GM12878 (cell line): ENCODE data around the gene UBE2L6. TPM values are rescaled to one million over a fixed set of nuclear protein-coding genes. Genes with fewer than 3 reads are reported as not detected.

ENCODE experiments used
- CBX3 ChIP-seq: fragments of 200-600 bp; sonication (generic); IDR thresholded peaks from 2 replicates; pipeline ENCODE4 v1.6.1; 2016; ENCODE audit warnings: low read depth, borderline replicate concordance
- ESRRA ChIP-seq: IDR thresholded peaks from 2 replicates; pipeline ENCODE4 v1.6.1; 2012; ENCODE audit warnings: mild to moderate bottlenecking, low read length, improper control_type of control experiment
- HDGF ChIP-seq: fragments of 450-650 bp; IDR thresholded peaks from 2 replicates; pipeline ENCODE4 v1.6.1; 2016; ENCODE audit warnings: antibody characterized with exemption
- POLR2A ChIP-seq: IDR thresholded peaks from 2 replicates; pipeline ENCODE4 v1.6.1; 2011; ENCODE audit warnings: low read depth, mild to moderate bottlenecking, low read length
- TCF7 ChIP-seq: IDR thresholded peaks from 2 replicates; pipeline ENCODE4 v1.6.1; 2014; ENCODE audit warnings: antibody characterized with exemption, borderline replicate concordance
- polyA plus RNA-seq, 11 experiments: library from polyadenylated mRNA; depleted of rRNA in 4 of 11; unstranded in 6 of 11; stranded (reverse) in 5 of 11; fragments of >200 nt; fragmentation: Nextera tagmentation in 4 of 11; fragmentation: Illumina TruSeq in 1 of 11; extraction: Ambion mirVana in 4 of 11; extraction: Trizol in 1 of 11; gene quantifications; 1 replicate in 1 of 11; 2 replicates in 10 of 11; pipeline versions ENCODE4 v1.2.1 to v1.2.3, GENCODE V29; 2011 to 2016; ENCODE audit warnings: inconsistent platforms in 2 of 11, missing spikeins in 2 of 11, low read depth in 1 of 11
- total RNA-seq, 4 experiments: library from RNA; depleted of rRNA in 3 of 4; stranded (reverse); fragments of >200 nt in 3 of 4; fragmentation: Illumina TruSeq in 1 of 4; extraction: Trizol in 1 of 4; gene quantifications; 2 replicates each; pipeline versions ENCODE4 v1.2.1 to v1.2.3, GENCODE V29; 2013 to 2021
- TF ChIP-seq, protein P1 (sequence below): fragments of 450-650 bp; IDR thresholded peaks from 2 replicates; pipeline ENCODE4 v1.6.1; 2018; ENCODE audit warnings: mild to moderate bottlenecking, low read depth, moderate library complexity; ENCODE audit not compliant: partially characterized antibody
- TF ChIP-seq, protein P2 (sequence below): IDR thresholded peaks from 2 replicates; pipeline ENCODE4 v1.6.1; 2012; ENCODE audit warnings: low read depth, low read length, improper control_type of control experiment

The UBE2L6 gene
- total and polyA plus RNA-seq, 10 of the 15 experiments (the other 5 are each of a cell fraction or from before 2014, with no cell fraction given): 114 to 295 (median 173) TPM

DNA sequence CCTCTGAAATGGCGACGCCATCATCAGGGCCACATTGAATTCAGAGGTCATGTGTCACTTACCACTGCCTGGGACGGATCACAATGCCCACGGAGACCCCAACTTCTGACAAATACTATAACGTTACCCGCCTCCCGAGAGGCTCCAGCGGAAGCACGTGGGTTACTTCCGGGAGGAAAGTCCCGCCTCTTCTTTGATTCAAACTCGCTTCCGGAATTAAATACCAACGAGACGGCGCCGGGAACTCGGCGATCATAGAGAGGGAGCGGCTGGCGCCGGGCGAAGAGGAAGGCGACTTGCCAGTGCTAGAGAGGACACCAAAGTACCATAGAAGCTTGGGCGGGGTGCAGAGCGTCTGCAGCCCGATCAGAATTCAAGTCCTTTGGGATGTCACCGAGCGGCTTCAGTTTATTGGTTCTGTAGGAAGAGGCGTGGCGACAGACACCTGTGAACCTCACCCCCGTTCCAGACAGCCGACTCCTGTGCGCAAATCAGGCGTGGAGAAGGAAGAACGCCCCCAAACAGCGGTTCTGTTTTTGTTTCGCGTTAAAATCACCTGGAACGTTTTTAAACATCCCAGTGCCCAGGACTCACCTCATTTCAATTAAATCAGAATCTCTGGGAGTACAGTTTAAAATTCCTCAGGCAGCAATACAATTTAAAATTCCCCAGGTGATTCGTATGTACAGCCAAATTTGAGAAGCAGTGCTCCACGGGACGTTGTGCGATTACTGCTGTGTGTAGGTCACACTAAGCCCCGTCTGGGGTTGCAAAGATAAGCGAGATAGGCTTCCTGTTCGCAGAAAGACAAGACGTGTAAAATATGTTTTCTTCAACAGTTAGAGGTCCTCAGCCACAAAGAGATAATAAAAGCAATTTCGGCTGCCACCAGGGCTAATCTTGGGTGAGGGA is 36.6 kb downstream of the UBE2L6 start, which contains the start of gene TIMM10 (continued):
- TF ChIP-seq, protein P1, sequence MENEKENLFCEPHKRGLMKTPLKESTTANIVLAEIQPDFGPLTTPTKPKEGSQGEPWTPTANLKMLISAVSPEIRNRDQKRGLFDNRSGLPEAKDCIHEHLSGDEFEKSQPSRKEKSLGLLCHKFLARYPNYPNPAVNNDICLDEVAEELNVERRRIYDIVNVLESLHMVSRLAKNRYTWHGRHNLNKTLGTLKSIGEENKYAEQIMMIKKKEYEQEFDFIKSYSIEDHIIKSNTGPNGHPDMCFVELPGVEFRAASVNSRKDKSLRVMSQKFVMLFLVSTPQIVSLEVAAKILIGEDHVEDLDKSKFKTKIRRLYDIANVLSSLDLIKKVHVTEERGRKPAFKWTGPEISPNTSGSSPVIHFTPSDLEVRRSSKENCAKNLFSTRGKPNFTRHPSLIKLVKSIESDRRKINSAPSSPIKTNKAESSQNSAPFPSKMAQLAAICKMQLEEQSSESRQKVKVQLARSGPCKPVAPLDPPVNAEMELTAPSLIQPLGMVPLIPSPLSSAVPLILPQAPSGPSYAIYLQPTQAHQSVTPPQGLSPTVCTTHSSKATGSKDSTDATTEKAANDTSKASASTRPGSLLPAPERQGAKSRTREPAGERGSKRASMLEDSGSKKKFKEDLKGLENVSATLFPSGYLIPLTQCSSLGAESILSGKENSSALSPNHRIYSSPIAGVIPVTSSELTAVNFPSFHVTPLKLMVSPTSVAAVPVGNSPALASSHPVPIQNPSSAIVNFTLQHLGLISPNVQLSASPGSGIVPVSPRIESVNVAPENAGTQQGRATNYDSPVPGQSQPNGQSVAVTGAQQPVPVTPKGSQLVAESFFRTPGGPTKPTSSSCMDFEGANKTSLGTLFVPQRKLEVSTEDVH: peak; percentile 86
- TF ChIP-seq CBX3: no peak
- TF ChIP-seq HDGF: peak; percentile 83; the same call in 1 of the 2 replicates
- peak; percentile 79 for TF ChIP-seq POLR2A
- TF ChIP-seq, protein P2, sequence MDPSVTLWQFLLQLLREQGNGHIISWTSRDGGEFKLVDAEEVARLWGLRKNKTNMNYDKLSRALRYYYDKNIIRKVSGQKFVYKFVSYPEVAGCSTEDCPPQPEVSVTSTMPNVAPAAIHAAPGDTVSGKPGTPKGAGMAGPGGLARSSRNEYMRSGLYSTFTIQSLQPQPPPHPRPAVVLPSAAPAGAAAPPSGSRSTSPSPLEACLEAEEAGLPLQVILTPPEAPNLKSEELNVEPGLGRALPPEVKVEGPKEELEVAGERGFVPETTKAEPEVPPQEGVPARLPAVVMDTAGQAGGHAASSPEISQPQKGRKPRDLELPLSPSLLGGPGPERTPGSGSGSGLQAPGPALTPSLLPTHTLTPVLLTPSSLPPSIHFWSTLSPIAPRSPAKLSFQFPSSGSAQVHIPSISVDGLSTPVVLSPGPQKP: peak; percentile 90
- TF ChIP-seq ESRRA: no peak
- TF ChIP-seq TCF7: peak; percentile 25; the same call in 1 of the 2 replicates
